ENCODE measurements around the gene CHST2.
"Not testable (repeated sequence)": the region's sequence is repeated elsewhere in the genome, so short reads cannot be mapped to it uniquely, and the experiment has no call there.

CHST2 gene

DNA sequence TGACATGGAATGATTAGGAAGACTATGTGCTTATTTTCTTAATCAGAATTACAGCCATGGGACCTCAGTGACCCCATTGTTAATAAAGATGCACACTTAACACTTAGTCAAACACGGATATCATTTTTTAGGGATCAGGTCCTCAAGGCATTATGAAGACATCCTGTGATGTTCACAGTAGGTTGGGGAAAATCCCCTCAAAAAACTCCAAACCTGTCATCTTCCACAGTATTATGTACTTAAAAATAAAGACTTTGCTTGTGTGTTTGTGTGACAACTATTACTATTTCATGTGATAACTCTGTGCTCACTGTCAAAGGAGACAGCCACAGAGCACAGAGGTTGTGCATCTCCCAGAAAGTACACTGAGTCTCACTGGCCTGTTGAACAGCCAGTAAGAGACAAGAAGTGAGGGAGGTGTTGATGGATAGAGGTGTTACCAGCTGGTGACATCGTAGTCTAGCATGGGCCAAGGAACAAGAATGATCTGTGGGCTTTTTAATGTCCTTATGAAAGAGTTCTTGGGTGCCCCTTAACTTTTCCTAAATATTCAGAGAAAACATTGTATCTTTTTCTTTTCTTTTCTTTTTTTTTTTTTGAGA lies 18.0 kb downstream of the CHST2 start:
- DNase-seq: no peak

DNA sequence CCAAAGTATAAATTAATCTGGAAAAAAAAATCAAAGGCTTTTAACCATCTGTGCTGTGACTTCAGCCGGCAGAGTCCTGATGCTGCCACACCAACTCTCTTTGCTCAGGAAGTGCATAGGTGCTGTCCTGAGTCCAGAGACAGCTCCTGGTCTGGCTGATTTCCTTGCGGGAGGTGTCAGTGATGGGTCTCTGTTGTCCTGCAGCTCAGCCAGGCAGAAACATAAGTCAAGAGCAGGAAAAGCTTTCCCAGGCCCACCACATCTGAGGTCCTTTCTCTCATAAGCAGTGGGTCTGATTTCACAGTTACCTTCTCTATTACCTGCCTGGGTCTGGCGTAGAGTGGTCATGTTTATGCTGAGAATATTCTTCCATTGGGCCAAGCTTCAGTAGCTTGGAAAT lies 19.4 kb downstream of the CHST2 start:
- no peak for DNase-seq

DNA sequence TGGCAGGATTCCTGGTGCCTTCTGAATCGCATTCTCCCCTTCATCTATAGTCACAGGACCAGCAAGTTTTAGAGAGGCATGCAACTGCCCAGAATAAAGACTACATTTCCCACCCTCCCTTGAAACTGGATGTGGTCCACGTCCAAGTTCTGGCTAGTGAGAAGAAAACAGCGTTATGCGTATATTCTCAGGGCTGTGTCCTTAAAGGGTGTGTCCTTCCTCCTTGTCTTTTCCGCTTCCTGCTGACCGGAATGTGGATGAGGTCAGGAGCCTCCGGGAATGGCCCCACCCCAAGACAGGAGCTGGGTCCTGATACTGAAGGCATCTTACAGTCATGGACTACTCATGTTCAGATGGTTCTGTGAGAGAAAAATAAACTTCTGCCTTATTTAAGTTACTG lies 20.2 kb downstream of the CHST2 start:
- DNase-seq: no peak

DNA sequence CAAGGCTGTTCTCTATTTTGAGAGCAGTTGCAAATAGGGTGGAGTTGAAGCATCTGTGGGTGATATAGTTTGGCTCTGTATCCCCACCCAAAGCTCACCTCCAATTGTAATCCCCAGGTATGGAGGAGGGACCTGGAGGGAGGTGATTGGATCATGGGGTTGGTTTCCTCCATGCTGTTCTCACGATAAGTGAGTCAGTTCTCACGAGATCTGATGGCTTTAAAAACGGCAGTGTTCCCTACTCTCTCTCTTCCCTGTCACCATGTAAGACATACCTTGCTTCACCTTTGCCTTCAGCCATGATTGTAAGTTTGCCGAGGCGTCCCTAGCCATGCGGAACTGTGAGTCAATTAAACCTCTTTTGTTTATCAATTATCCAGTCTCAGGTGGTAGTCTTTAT lies 21.0 kb downstream of the CHST2 start:
- no peak for DNase-seq

DNA sequence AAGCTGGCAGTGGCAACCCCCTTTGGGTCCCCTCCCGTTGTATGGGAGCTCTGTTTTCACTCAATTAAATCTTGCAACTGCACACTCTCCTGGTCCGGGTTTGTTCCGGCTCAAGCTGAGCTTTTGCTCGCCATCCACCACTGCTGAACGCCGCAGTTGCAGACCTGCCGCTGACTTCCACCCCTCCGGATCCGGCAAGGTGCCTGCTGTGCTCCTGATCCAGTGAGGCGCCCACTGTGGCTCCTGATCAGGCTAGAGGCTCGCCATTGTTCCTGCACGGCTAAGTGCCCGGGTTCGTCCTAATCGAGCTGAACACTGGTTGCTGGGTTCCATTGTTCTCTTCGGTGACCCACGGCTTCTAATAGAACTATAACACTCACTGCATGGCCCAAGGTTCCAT lies 22.8 kb downstream of the CHST2 start:
- no peak for DNase-seq

DNA sequence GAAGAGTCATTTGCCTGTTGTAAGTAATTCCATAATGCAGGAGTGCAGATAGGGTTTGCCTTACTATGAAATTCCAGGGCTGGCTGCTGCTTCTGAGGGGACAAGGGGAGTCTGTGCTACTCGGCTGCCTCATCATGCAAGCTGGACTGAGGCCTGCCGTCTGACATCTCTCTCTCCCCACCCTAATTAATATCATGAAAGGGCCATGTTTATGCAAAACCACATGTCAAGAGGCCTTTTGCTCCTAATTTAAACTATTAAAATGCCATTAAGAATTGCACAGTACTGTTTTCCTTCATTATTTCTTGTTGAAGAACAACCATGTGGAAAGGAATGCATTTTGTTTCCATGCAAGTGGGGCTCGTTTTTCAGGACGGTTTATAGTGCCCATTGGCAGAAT lies 26.3 kb downstream of the CHST2 start:
- peak; percentile 74 for DNase-seq

DNA sequence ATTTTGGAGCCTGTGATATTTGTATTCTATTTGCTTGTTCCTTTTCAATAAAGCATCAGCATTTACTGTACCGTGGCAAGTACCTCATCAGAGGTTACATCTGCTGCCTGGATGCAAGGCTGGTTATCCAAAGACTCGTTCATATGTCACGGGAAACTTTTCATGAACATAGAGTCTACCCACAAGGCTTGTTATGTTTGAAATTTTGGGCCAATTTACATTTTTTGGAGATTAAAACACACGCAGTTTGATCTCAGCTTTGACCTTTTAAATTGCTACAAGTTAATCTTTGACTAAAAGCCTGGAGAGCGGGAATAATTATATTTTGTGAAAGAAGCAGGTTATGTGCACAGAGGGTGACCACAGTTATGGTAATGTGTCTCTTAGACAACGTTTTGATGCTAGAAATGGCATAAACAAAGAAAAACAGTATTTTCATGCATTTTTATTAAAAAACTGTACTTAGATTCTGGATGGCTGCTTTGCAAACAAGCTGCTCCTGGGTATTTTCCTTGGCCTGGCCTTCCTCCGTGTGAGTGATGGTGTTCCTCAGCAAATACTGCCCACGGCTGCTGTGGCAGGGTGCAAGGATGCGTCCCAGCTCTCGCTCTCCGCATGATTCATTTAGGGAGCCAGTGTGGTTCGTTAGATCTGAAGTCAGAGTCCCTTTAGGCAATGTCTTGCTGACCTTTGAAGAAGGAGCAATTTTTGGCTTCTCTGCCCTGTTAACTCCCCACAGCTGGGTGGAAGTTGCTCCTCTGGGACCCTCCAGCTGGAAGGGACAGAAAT lies 27.1 kb downstream of the CHST2 start:
- peak; percentile 44 for DNase-seq

DNA sequence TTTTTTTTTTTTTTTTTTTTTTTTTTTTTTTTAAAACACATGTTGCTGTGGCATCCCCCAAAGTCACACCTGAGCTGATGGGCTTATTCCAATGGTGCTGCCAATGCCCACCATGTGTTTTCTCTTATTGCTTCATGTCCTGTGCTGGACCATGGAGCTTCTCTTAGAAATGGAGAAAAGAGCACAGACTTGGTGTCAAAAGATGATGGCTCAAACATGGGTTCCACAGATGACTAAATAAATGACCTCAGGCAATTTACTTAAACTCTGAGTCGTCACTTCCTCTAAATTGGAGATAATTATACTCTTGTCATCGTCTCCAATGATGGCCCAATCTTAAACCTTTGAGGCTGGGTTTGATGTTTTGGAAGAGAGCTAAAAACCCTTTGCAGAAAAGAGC lies 28.1 kb downstream of the CHST2 start:
- DNase-seq: no peak

DNA sequence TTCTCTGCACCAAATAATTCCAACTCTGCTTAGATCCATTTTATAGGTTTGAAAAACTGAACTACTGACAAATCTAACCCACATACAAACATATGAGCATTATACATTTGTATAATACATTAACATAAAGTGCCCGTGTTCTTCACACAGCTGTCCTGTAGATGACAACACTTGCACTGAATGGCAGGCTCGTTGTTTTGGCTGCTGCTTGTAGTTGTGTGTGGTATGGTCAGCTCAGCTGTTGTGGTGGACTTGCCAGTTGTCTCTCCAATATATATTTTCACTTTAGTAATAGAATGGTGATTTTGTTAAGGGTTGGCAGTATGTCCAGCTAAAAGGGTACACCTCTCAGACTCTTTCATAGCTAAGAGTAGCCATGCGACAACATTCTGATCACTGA lies 30.5 kb downstream of the CHST2 start:
- no peak for DNase-seq

DNA sequence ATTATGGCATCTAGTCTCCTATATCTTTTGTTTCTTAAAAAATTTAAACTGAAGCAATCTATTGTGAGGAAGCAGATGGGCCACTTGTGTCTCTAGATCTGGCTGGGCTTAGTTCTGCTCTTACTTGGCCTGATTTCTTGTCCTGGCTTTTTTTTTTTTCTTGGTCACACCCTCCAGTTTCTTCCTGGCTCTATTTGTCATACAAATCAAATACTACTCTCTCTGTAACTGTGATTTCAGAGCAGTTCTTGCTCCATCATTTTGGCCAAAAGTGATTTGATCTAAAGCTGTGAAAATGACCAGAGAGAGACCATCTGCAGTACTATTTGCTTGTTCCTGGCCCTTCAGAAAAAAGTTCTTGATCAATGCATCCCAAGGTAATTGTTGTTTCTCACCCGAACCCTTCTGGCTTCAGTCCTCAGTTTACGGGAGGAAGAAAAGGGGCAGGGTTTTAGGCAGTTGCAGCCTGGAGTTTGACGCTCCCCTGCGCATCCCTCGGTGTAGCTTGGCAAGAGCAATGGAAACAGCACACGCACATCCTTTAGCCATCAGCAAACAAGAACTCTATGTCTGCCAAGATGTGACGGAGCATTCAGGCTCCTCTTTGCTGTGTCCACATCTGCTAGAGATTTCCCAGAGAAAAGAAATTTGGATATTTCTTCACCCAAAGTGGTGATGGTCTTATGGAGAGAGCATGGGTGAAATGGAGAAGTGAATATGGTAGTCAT lies 31.6 kb downstream of the CHST2 start:
- peak; percentile 37 for DNase-seq

DNA sequence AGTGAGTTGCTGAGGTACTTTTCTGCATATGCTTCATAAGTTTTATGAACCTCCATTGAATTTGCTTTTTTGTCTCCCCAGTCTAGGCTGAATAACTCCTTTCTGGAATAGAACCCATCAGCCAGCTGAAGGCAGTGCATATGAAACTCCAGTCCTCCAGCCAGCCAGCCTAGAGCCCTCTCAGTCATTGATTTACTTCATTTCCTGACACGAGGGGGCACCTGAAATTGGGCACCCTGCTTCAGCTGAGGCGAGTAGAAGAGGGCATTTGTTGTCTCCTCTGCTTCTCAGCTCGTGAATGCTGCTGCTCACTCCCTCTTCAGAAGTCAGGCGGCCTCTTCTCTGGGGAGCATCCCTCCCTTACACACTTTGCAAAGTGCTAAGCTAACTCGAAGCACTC lies 32.5 kb downstream of the CHST2 start:
- no peak for DNase-seq

DNA sequence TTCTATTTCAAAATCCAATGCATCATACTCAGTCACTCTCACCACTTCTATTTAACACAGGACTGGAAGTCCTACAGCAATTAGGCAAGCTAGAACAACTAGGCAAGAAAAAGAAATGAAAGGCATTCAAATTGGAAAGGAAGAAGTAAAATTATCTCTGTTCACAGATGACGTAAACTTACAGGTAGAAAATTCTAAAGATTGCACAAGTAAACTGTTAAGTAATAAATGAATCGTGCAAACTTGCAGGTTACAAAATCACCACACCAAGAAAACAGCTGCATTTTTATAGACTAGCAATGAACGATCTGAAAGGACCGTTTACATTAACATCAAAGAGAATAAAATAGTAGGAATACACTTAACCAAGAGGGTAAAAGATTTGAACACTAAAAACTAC lies 36.2 kb downstream of the CHST2 start:
- no peak for DNase-seq

DNA sequence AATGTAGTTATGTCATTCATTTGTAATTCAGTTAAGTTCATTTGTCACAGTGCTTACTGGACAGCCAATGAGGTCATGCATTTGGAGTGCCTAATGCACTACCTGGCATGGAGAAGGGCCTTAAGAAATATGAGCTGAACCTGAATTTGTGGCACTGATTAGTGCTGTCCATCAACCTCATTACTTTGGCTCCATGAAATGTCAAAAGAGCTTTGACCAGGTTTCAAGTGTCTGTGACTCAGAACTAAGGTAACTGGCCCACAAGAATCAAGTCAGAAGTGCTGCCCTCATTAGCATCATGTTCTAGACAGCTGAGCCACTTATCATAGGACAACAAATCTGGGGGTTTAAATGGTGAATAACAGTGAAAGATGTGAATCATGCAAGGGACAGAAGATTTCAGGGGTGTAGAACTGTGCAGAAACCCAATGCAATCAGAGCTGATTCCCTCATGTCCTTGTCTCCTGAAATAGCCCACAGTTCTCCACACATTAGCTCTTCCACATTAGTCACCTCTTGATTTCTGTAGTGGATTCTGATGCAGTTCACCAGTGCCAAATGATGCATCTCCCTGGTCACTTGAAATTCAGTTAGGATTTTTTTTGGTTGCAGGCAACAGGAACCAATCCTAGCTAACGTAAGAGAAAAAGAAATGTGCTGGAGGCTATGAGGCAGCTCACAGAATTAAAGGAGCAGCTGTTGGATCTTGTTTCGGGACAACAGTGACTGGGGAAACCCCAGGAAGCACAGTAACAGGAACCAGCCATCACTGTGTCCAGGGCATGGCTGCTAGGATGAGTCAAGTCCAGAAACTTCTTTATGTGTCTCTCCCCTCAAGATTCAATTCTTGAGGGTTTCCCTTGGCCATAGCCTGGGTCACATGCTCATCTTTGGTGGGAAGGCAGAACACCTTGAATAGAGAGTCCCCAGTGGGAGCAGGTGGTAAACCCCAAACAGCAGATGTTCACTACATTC lies 38.7 kb downstream of the CHST2 start:
- DNase-seq: no peak

DNA sequence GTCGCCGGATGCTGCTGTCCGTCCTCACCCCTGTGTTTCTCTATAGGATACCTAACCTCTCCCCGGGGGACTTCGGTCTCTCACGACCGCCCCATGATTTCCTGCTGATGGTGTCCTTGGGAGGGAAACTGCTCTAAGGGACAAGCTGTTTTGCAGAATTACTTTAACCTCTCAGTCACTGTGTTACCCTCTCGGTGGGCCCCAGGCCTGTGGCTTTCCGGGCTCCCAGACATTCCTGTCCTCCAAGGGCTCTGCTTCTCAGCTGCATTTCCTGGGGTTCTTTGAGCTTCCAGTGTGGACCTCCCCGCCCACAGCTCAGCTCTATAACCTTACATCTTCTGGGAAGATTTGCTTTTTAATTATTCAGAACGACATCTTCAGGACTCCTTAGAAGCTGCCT lies 40.9 kb downstream of the CHST2 start:
- DNase-seq: peak; percentile 49

DNA sequence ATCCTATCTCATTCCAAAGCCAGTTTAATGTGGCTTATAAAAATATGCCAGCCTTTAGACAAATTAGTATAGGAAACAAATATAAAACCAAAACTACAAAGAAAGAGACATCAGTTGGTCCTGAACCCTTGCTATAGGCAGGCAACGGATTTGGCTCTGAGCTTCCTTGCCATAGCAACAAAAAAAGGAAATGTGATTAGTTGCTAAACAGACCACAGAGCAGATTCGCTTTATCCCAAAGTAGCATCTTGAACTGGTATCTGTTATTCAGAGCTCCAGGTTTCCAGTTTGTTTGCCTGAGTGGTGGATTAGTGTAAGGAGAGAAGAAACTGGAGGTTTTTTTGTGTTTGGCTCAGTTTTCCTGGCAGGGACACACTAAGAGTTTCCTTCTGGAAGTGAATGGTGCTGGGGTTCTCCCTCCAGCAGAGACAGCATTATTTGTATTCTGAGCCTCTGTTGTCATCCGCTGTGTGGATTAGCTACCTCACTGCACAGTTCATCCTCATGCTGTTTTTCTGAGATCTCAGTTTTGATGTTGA lies 44.1 kb downstream of the CHST2 start:
- DNase-seq: no peak

DNA sequence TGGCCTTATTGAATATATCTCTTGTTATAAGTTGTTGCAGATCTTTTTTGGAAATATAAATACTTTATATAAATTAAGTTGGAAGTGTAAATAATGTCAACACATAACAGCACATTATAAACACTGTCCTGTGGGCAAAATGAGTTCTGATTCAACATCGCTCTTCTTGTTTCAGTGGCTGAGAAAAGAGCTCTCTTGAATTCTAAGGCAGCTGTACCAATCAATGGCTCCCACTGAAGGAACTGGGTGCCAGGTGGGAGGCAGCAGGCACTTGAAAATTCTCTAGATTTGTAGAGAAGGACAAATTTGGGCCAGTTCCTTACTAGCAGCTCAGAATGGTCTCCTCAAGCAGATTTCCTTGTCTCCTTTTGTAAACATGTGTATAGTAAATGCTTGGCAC lies 45.6 kb downstream of the CHST2 start:
- DNase-seq: no peak

DNA sequence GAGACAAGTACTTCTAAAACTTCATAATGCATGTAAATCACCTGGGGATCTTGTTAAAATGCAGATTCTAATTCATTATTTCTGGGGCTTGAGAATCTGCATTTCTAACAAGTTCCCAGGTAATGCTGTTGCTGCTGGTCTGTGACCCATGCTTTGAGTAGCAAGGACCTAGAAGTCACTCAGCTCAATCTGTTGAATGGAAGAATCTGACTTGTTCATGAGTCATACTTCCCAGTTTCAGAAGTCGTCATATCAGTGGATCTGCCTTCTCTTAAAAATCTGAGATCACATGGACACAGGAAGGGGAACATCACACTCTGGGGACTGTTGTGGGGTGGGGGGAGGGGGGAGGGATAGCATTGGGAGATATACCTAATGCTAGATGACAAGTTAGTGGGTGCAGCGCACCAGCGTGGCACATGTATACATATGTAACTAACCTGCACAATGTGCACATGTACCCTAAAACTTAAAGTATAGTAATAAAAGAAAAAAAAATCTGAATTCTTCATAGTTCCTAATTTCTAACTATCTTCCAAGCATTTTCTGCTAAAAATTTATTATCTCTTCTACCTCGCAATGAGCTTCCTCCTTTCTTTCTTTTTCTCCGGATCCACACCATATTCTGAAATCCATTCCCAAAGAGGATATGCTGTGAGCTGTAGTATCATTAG lies 46.2 kb downstream of the CHST2 start:
- not testable (repeated sequence) for DNase-seq

DNA sequence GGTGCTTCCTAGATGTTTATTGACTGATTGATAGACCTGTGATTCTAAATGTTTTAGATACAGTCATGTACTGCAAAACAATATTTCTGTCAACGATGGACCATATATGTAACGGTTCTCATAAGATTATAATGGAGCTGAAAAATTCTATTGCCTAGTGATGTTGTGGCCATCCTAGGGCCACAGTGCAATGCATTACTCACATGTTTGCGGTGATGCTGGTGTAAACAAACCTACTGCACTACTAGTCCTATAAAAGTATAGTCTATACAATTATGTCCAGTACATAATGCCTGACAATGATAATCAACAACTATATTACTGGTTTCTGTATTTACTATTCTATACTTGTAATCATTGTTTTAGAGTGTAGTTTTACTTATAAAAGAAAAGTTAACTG lies 46.8 kb downstream of the CHST2 start:
- no peak for DNase-seq

DNA sequence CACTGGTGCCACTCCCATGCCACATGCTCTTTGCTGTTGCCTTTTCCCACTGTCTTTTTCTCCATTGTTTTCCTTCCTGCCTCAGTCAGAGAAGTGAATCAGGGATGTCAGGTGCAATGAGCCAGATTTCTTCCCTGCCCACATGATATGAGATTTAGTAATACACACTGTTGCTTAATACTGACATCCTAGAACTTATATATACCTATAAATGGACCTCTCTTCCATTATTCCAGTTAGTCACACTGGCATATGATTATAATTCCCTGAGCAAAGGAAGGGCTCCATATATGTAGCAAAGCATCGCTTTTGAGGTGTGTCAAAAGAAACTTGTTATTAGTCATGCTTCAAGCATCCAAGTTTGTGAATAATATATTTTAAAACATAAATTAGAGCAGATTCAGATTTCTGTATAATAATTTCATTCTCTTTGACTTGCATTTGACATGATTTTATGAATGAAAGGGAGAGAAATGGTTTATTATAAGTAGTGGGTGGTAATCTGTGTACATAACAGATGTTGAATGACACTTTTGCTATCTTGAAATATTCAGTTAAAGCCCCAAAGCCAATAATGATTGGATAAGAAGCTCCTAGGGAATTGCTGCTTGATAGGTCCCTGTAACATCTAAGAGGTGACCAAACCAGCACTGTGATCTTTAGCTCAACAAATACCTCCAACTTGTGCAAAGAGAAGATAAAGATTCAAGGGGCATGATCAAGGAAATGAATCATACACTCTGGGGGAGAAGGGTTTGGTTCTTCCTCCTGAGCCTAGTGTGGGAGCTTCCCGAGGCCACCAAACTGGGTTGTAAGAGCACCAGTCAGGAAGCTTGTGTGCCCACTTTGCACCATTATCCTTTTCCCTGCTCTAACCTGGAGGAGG lies 48.6 kb downstream of the CHST2 start:
- DNase-seq: no peak

DNA sequence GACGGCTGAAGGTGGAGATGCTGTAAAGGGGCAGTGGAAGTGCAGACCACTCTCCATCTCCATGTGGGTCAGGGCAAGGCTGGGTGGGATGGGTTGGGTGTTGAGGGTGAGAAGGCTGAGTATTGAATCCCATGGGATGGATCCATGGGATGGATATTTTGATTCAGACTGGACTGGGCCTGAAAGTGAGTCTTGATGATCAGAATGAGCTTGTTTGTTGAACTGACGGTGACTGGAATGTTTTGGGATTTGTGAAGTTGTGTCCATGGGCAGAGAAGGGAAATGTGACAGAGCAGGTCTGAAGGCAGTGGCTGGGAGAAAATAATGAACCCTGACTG lies 49.3 kb downstream of the CHST2 start:
- no peak for DNase-seq

DNA sequence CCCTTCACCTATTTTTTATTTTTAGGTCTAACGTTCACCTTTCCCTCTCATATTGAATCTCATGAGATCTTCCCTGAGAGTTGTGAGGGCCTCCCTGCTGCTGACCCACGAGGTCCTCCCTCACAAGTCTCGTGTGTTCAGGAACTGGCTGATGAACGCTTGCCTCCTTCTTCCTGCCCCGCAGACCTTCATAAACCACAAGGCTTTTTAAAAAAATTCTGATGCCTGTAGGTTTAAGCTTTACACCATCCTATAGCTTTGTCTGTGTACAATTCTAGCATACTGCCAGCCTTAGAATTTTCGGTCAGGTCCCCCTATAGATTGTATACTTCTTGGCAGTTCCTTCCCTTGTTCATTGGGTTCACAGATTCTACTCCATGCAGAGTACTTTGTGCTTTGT lies 50.5 kb downstream of the CHST2 start:
- no peak for DNase-seq
